NCI-H146 (cell line): ENCODE measurements around the gene CYP26B1.

Experiments
- DNase-seq: peaks from one replicate; lab custom pipeline; 2025; lab: John Stamatoyannopoulos, UW

The CYP26B1 gene

GRCh38 chr2:72147303-72147971 lies at the start of gene CYP26B1:
Gene CYP26B1, minus strand, starts transcription at chr2:72147862. Its CDS starts 28 bp downstream, at chr2:72147834.
- DNase-seq = peak; percentile 66

- no peak for DNase-seq
Measured at GRCh38 chr2:72193723-72194122, 46.1 kb upstream of the CYP26B1 start.

DNA sequence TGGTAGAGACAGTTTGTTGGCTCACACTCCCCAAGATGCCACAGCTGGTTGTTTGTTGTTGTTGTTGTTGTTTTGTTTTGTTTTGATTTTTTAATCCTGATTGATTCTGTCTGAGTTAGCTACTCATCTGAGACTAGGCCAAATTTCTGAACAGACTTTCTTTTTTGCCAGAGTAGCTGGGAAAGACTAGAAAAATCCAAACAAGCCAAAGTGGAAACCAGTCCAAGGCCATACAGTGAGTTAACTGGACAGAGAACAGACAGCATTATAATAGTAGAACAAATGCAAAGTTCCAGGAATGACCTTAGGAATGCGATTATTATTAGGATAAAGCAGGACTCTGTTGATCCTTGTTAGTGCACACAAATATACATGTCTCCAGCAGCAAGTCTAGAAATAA lies 43.8 kb upstream of the CYP26B1 start:
- no peak for DNase-seq

DNA sequence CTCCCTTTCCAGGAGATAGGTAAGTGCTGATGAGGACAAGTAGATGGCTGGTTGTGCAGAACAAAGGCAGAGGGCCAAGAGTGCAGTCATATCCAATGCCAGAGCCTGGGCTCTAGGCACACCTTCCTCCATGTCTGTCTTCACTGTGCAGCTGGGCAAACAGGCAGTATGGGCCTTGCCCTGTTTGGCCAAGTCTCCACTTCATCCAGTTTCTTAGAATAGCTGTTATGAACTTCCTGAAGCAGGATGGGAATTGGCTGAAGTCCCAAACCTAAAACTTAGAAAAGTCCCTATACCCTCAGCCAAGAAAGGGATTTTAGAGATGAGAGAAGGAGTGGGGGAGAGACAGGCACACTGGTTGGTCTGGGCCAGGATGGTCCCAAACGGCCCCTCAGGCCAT lies 37.5 kb upstream of the CYP26B1 start:
- DNase-seq = no peak

DNA sequence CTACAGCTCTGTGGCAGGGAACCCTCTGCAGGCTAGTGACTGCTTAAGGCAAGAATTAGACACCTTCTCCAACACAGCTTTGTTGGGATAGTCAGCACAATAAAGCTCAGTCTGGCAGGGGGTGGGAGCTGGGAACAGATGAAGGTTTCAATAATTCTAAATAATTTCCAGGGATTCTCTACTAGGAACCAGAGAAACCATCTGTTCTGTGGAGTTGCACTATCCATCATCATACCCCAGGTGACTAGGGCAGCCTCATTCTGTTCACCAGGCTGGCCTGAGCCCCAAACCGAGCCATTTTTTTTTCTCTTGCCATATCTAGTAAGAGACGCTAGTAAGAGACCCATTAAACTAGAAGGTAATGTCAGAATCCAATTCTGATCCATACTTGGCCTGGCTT lies 35.8 kb upstream of the CYP26B1 start:
- no peak for DNase-seq

DNA sequence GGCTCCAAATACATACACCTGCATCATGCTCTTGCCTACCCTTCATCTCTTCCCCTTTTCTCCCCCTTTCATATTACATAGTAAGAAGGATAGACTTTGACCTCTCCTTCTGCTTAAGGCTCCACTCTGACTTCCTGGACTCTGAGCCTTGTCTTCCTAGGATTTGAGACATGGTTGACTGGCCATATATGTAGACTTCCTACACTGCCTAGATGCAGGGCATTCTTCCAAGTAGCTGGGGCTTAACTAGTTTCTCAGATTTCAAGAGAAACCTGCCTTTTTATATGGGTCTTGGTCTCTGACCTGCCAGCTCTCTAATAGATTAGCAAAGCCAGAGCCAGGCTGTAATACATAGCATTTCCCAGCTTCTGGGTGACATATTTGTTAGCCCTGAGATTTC lies 35.4 kb upstream of the CYP26B1 start:
- no peak for DNase-seq

DNA sequence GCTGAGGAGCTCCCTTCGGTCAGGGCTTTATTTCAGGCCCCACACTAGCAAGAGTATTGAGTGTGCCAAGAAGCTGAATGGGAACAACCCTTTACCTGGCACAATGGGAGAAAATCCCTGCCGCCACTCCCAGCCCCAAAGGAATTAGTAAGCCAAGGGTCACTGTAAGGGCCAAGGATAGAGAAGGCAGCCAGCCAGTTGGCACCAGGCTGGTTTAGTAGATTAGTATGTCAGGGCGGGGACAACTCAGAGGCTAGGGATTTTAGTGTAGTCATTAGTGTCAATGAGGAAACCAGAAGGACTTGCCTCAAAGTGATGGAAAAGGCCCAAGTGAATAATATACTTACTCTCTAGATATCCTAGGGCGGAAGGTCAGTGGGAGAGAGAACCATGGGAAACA lies 34.9 kb upstream of the CYP26B1 start:
- DNase-seq = no peak

DNA sequence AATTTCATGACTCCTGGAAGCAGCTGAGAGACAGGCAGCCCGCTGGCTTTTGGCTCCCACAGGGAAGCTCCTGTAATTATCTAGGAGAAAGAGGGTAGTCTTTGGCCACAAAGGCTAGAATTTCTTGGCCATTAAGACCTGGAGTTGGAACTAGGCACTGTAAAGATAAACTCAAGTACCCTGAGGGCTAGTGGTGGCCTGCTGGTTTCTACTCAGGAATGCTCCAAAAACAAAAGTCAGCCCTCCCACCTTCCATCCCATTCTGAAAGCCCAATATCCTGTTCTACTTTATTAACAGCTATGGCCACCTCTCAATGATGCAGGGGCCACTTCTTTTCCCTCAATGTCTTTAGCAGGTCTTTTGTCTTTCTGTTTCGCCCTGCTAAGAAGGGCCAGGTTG lies 34.0 kb upstream of the CYP26B1 start:
- DNase-seq = no peak

DNA sequence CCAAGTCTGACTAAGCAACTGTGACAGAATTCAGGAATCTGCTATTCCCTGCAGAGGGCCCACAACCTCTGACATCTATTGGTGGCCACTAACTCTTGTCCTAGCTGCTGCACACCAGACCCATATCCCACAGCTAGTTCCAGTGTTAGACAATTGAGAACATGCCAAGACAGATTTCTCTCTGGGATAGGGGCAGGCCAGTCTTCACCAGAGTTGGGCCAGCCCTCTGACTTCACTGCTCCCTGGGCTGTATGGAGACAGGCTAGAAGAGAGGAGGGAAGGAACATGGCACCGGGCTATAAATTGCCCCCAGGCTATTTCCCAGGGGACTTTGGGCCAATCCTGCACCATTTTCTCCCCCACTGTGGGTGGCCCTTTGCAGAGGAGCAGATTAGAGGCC lies 32.7 kb upstream of the CYP26B1 start:
- DNase-seq = no peak

- DNase-seq = no peak
Measured at GRCh38 chr2:72178551-72178950, 30.9 kb upstream of the CYP26B1 start.

- DNase-seq = no peak
Measured at GRCh38 chr2:72176281-72176680, 28.6 kb upstream of the CYP26B1 start.

DNA sequence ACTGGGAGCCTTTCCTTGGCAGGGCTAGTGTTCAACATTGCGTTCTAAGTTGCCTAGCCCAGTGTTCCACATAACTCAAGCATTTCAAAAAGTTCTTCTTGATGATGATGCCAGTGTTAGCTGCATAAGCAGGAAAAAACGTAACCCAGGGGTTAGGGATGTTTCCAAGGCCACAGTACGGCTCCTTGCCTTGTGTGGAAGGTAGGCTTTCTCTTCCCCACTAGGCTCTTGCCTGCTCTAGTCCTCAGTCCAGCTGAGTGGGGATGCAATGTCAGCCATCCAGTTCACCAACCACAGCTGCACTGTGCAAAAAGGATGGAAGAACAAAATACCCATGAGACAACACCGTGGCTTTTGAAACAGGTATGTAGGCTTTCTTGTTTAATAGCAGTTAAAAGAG lies 28.0 kb upstream of the CYP26B1 start:
- no peak for DNase-seq

DNA sequence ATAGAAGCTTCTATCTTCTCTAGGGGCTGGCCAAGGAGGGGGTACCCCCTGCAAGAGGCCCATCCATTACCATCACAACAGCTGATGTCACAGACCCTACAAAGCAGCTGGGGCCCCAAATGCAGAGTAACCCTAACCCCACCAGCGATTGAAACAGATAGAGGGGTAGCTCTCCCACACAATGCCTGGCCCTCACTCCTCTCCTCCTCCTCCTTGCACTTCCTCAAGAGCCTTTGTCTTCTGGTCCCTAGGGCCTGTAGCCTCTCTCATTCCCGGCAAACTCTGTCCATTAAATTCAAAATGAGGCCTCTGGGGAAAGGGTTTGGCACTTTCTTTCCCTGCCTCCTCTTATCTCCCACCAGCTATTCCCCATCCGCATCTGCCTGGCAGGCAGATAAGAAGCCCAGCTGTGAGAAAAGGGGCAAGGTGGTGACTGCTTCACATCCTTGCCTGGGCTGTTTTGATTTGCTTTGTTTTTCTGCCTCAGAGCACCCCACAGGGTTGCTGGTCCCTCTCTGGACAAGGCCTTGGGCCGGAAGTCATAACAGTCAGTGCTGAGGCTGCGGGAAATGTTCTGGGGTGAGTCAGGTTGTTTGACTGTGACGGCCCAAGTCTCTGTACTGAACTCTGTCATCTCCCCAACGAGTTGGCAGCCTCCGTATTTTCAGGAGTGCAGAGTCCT lies 26.1 kb upstream of the CYP26B1 start:
- no peak for DNase-seq

- no peak for DNase-seq
Measured at GRCh38 chr2:72172478-72172877, 24.8 kb upstream of the CYP26B1 start.

DNA sequence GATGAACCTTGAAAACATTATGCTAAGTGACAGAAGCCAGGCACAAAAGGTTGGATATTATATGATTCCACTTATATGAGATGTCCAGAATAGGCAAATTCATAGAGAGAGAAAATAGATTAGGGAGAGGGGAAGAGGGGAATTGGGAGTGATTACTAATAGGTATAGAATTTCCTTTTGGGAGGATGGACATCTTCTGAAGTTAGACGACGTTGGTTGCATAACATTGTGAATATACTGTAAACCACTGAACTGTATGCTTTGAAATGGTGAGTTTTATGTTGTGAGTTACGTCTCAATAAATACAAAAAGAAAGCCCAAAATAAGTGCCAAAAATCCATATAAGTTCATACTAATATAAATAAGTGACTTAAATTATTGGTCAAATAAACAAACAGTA lies 18.6 kb upstream of the CYP26B1 start:
- DNase-seq = no peak

- no peak for DNase-seq
Measured at GRCh38 chr2:72165792-72166191, 18.1 kb upstream of the CYP26B1 start.

GRCh38 chr2:72162574-72162973 lies 14.9 kb upstream of the CYP26B1 start:
- no peak for DNase-seq

GRCh38 chr2:72159211-72159993 lies 11.7 kb upstream of the CYP26B1 start:
- DNase-seq = no peak

DNA sequence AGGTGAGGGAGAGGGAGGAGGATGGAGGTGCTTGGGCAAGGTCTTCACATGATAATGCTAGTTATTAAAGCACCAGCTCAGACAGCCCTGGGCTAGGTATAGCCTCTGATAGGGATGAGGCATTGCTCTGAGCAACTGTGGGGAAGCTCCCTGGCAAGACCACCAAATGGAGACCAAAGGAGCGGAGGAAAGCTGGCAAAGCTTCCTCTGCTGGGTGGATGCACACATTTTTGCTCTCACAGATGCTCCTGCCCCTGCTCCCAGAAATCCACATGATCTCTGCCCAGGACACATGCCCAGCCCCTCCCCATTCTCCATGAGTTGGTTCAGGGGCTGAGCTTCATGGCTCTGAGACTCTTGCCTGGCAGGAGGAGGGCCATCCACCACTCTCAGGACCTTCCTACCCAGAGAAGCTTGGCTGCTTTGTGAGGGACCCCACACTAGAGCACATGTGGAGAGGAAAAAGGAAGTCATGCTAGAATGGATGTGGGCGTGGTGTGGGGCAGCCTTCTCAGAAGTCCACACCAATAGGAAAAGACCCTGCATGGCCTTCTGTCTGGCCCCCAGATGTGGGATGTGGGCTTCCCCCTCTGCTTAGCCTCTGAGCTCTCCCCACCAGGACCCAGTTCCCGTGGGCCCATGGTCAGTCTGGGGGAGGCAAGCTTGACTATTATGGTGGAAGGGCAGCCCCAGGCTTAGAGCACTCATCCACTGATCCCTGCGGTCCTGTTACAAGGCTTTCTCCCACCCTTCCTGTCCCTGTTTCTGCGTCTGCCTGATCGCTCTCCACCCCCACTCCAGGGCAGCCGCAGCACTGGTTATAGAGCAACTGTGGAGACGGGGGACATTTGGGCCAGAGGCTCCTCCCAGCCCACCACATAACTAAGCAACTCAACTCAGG lies 10.5 kb upstream of the CYP26B1 start:
- no peak for DNase-seq

GRCh38 chr2:72156872-72157271 lies 9.2 kb upstream of the CYP26B1 start:
- no peak for DNase-seq

DNA sequence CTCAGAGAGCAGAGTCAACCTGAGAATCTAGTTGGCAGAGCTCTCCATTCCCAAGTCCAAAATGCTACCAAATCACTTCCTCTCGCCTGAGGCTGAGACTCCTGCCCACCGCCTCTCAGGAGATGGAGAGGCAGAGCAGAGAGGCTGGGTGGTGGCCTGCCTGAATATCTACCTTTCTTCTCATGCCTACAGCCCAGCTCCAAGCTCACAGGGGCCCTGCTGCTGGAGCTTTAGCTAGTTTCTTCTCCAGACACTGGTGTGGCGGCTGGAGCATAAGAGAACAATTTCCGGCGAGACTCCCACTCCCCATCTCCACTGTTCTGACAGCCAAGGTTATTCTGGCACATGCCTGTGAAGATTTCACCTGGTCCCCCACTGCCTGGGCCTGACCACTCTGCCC lies 8.1 kb upstream of the CYP26B1 start:
- DNase-seq = no peak

GRCh38 chr2:72155151-72155550 lies 7.5 kb upstream of the CYP26B1 start:
- DNase-seq = no peak
